GM20431 (cell line): ENCODE results near the gene RBM8A.

ENCODE experiments used
- in situ Hi-C: fragments of 300-500 bp; cut with MseI, MboI; formaldehyde crosslinking; loops from one replicate; pipeline ENCODE4 v1.15.0; 2020; ENCODE audit warnings: low sequenced_read_pairs; ENCODE audit not compliant: unreplicated experiment

Gene RBM8A

GRCh38 chr1:145927063-145927886, at the start of gene RBM8A:
Gene RBM8A (minus strand): TSS chr1:145927484. CDS start chr1:145927426, 58 bp downstream.
- in situ Hi-C loops: no loop called here

- in situ Hi-C loops: loop anchor here (10.0 kb wide), 1 partner anchor 48 kb away; the partner anchor contains the start of gene HJV
Observed at GRCh38 chr1:145977016-145977415, 49.7 kb upstream of the RBM8A start.

- in situ Hi-C loops: loop anchor here (10.0 kb wide), 1 partner anchor 50 kb away; the partner anchor contains the start of gene HJV
Observed at GRCh38 chr1:145975216-145975615, 47.9 kb upstream of the RBM8A start.

- in situ Hi-C loops: loop anchor here (10.0 kb wide), 1 partner anchor 50 kb away; the partner anchor contains the start of gene HJV
Observed at GRCh38 chr1:145974721-145975120, 47.4 kb upstream of the RBM8A start.

- in situ Hi-C loops: loop anchor here (10.0 kb wide), 1 partner anchor 52 kb away; the partner anchor contains the start of gene HJV
Observed at GRCh38 chr1:145972580-145972979, 45.3 kb upstream of the RBM8A start.

GRCh38 chr1:145967288-145967687, 40.0 kb upstream of the RBM8A start:
- in situ Hi-C loops: no loop called here

- in situ Hi-C loops: no loop called here
Observed at GRCh38 chr1:145965119-145965744, 37.9 kb upstream of the RBM8A start.

- in situ Hi-C loops: no loop called here
Observed at GRCh38 chr1:145964328-145965118, 37.2 kb upstream of the RBM8A start, which contains the start of the genes ANKRD34A and POLR3GL. Gene ANKRD34A (minus strand): TSS chr1:145964575. CDS start chr1:145961759, 2,816 bp downstream. Gene POLR3GL (plus strand): TSS chr1:145964690. CDS start chr1:145974866, 10,176 bp downstream.

GRCh38 chr1:145963265-145964019, 36.2 kb upstream of the RBM8A start:
- in situ Hi-C loops: no loop called here

- in situ Hi-C loops: no loop called here
Observed at GRCh38 chr1:145962157-145963102, 35.1 kb upstream of the RBM8A start.

GRCh38 chr1:145961425-145962156, 34.3 kb upstream of the RBM8A start:
- in situ Hi-C loops: no loop called here

- in situ Hi-C loops: no loop called here
Observed at GRCh38 chr1:145961109-145961424, 33.8 kb upstream of the RBM8A start.

- in situ Hi-C loops: no loop called here
Observed at GRCh38 chr1:145960468-145961108, 33.3 kb upstream of the RBM8A start.

GRCh38 chr1:145959957-145960467, 32.7 kb upstream of the RBM8A start:
- in situ Hi-C loops: no loop called here

GRCh38 chr1:145959333-145959732, 32.0 kb upstream of the RBM8A start:
- in situ Hi-C loops: no loop called here

GRCh38 chr1:145958734-145959133, 31.4 kb upstream of the RBM8A start:
- in situ Hi-C loops: no loop called here
